Stimulated activated CD8-positive, alpha-beta memory T cell treated with anti-CD3 and anti-CD28 coated beads, Interleukin-12 subunit alpha, Interleukin-12 subunit beta, amount 100 ng/mL, for 4 hours (primary cell): ENCODE results near the gene NTHL1.
"Not testable (repeated sequence)": the region's sequence is repeated elsewhere in the genome, so short reads cannot be mapped to it uniquely, and the experiment has no call there.

Experiments used
- DNase-seq: peaks from one replicate; pipeline ENCODE4 v3.0.0-alpha.2; 2020; ENCODE audit warnings: low read depth

NTHL1 gene

GRCh38 chr16:2028146-2028545 is 19.5 kb downstream of the NTHL1 start:
- no peak for DNase-seq

GRCh38 chr16:2027024-2028010 is 20.3 kb downstream of the NTHL1 start:
- DNase-seq, result no peak

DNA sequence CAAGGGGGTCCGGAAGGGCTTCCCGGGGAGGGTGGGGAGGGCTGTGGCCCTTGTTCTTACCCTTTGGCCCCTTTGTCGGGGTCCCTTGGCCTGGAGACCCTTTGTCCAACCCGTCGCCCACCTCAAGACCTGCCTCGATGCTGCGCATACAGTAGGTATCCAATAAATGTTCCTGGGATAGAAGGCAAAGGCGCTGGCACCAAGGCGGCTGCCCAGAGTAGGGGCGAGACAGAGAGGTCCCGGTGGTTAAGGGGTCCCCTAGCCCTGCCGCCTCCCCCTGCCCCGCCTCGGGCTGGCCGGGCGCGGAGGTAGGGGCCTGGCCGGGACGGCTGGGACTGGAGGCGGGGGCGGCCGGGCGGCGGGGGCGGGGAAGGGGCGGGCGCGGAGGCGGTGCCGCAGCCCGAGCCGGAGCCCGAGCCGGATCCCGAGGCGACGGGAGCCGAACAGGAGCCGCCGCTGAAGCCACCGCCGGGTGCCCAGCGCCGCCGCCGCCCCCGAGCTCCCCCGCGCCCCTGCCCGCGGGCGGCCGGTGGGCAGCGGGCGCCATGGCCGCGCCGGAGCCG is 21.1 kb downstream of the NTHL1 start, which contains the start of gene NHERF2:
TSS of gene NHERF2 (plus strand) at position 442 of the 563 bp plus-strand sequence. CDS start at position 546, 104 bp downstream.
- DNase-seq, result no peak

- no peak for DNase-seq
Measured at GRCh38 chr16:2025878-2026460, 21.7 kb downstream of the NTHL1 start.

DNA sequence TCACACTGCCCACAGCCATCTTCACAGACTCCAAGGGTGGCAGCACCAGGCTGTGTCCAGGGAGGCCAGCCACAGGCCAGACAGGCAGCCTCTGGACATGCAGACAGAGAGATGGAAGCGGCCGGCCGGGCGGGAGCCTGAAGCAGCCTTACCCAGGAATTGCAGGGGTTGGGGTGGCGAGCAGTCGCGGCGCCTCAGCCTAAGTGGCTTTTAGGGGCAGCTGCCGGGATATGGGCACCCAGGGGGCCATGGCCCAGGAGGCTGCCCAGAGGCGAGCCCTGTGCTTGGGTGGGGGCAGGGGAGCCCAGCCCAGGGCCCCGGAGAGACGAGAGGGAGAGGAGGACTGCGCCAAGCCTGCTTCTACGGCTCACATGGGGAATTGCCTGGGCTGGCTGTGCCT is 22.4 kb downstream of the NTHL1 start:
- no peak for DNase-seq

DNA sequence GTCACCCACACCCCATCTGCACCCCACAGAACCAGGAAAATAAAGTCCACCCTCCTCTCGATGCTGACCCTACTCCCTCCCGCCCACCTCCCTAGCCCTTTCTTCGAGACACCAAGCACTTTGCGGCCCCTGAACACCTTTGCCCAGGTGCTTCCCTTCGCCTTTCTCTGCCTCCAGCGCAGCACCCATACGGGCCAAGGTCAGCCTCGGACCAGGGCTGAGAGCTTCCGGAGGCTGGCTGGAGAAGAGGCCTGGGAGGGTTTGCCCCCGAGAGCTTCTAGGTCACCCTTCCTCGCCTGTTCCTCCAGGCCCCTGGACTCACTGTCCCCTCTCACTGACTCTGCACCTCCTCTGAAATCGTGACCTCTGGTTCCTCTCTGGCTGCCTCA is 23.6 kb downstream of the NTHL1 start:
- DNase-seq, result no peak

GRCh38 chr16:2023092-2024031 is 24.3 kb downstream of the NTHL1 start:
- DNase-seq, result peak; percentile 94

- DNase-seq, result no peak
Measured at GRCh38 chr16:2022723-2023091, 24.9 kb downstream of the NTHL1 start.

DNA sequence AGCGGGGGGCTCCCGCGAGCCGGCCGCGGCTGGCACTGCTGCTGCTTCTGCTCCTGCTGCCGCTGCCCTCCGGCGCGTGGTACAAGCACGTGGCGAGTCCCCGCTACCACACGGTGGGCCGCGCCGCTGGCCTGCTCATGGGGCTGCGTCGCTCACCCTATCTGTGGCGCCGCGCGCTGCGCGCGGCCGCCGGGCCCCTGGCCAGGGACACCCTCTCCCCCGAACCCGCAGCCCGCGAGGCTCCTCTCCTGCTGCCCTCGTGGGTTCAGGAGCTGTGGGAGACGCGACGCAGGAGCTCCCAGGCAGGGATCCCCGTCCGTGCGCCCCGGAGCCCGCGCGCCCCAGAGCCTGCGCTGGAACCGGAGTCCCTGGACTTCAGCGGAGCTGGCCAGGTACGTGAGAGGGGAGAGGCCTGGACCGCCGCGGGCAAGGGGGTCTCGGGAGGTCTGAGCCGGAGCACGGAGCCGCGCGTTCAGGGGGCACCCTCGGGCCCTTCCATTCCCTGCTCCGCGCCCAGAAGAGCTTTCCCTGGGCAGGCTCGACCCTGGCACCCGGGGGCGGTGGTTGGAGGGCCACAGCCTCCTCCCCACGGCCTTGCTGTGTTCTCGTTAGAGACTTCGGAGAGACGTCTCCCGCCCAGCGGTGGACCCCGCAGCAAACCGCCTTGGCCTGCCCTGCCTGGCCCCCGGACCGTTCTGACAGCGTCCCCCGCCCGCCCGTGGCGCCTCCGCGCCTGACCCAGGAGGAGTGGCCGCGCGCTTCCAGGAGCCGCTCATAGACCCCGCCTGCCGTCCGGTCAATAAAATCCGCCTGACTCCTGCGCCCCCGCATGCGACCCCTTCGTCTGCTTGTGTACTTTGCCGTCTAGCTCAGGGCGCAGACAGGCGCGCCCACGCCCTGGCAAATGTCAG is 27.5 kb downstream of the NTHL1 start:
- DNase-seq, result no peak

GRCh38 chr16:2019518-2019920 is 28.1 kb downstream of the NTHL1 start, which contains the start of gene NPW:
Gene NPW, plus strand, starts transcription at chr16:2019785.
- DNase-seq, result no peak

DNA sequence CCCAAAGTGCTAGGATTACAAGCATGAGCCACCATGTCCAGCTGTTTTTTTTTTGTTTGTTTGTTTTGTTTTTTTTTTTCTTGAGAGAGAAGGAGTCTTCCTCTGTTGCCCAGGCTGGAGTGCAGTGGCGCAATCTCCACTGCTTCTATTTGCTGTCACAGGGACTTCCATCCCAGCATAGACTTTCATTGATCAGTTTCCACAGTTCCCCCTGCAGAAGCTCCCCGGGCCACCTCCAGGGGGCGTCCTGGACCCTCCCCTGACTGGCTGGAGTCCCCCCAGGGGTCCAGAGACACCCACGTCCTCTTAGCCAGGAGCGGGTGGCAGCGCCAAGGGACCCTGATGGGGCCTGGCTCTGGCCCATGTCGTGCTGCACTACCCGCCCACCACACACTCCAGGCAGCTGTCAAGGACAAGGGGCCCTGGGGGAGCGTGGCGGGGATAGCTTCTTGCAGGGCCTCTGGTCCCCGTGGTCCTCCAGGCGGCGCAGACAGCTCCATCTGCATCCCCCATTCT is 31.2 kb downstream of the NTHL1 start:
- DNase-seq, result no peak

DNA sequence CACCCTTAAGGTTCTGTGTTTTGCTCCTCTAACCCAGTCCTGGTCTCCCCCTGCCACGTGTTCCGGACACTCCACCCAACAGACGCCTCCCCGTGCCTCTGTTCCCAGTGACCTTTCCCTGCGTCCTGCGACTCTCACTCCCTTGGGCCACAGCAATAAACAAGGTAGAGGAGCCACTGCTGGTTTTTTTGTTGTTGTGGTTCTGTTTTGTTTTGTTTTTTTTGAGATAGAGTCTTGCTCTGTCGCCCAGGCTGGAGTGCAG is 31.8 kb downstream of the NTHL1 start:
- DNase-seq, result no peak

DNA sequence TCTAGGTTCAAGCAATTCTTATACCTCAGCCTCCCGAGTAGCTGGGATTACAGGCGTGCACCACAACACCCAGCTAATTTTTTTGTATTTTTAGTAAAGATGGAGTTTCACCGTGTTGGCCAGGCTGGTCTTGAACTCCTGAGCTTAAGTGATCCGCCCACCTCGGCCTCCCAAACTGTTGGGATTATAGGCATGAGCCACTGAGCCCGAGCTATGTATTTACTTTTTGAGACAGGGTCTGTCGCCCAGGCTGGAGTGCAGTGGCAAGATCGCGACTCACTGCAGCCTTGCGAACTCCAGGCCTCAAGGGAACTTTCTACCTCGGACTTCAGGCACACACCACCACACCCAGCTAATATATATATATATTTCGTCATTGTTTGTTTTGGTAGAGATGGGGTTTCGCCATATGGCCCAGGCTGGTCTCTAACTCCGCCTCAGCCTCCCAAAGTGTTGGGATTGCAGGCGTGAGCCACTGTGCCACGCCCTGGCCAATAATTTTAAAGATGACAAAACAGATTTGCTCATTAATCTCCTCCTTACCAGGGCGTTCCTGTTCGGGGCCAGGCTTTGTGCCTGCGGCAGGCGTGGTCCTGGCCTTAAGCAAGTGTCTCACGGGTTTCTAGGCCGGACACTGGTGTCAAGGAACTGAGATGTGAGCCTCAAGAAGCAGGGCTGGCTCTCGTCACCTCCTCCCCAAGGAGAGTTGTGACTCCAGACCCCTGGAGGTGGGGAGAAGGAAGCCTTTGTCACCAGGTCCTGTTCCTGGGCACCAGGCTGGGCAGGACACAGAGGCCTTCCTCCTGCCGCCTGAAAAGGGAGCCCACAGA is 32.3 kb downstream of the NTHL1 start:
- DNase-seq, result no peak

DNA sequence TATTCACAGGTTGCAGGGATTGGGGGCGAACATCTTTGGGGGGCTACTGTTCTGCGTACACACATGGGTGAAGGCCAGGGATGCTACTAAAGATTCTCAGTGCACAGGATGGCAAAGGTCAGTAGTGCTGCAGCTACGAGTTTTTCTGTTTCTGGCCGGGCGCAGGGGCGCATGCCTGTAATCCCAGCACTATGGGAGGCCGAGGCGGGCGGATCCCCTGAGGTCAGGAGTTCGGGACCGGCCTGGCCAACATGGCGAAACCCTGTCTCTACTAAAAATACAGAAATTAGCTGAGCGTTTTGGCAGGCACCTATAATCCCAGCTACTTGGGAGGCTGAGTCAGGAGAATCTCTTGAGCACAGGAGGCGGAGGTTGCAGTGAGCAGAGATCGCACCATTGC is 34.1 kb downstream of the NTHL1 start:
- no peak for DNase-seq

- not testable (repeated sequence) for DNase-seq
Measured at GRCh38 chr16:2011726-2012125, 35.9 kb downstream of the NTHL1 start.

GRCh38 chr16:2009791-2010510 is 37.7 kb downstream of the NTHL1 start, which contains the start of gene ZNF598:
Gene ZNF598, minus strand, starts transcription at chr16:2009821.
- DNase-seq, result peak; percentile 73

DNA sequence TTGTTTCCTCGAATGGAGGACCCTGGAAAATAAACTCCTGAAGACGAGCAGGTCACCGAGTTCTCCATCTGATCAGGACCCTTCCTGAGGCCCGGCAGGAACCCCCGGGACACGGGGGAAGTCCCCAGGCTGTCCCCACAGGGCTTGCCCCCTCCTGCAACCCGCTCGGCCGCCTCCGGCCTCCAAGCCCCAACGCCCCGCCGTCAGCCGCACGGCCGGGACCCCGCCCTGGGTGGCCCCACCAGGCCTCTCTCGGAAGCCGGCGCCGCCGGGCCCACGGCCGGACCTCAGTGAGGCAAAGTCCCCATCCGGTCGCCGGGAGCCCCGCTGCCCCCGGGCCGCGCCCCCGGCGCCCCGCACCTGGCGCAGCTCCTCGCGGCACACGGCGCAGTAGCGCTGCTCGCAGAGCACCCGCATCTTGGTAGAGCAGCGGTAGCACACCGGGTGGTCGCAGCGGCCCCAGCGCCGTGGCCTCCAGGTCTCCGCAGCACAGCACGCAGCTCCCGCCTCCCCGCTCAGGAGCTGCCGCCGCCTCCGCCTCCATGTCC is 38.4 kb downstream of the NTHL1 start:
- no peak for DNase-seq

GRCh38 chr16:2008631-2009163 is 38.9 kb downstream of the NTHL1 start:
- DNase-seq, result no peak
